GM19324 (cell line): Measurements from ENCODE around the gene LOXHD1.

Experiments
- ATAC-seq: cut with Tn5 transposase; IDR thresholded peaks from one replicate; pipeline ENCODE4 v1.9.1; 2021; ENCODE audit warnings: mild to moderate bottlenecking, moderate library complexity; ENCODE audit not compliant: unreplicated experiment, low FRiP score

Gene LOXHD1

GRCh38 chr18:46628206-46628605, 28.8 kb downstream of the LOXHD1 start:
- no peak for ATAC-seq

- ATAC-seq = no peak
Observed at GRCh38 chr18:46627136-46627535, 29.9 kb downstream of the LOXHD1 start.

GRCh38 chr18:46625069-46625468, 32.0 kb downstream of the LOXHD1 start:
- no peak for ATAC-seq

GRCh38 chr18:46624127-46624526, 32.9 kb downstream of the LOXHD1 start:
- ATAC-seq = no peak

- no peak for ATAC-seq
Observed at GRCh38 chr18:46623541-46623940, 33.5 kb downstream of the LOXHD1 start.

GRCh38 chr18:46622999-46623398, 34.0 kb downstream of the LOXHD1 start:
- no peak for ATAC-seq

- ATAC-seq = no peak
Observed at GRCh38 chr18:46622451-46622850, 34.6 kb downstream of the LOXHD1 start.

- no peak for ATAC-seq
Observed at GRCh38 chr18:46621871-46622270, 35.1 kb downstream of the LOXHD1 start.

- no peak for ATAC-seq
Observed at GRCh38 chr18:46621111-46621766, 35.8 kb downstream of the LOXHD1 start.

- no peak for ATAC-seq
Observed at GRCh38 chr18:46619559-46619958, 37.5 kb downstream of the LOXHD1 start.

- ATAC-seq = no peak
Observed at GRCh38 chr18:46615720-46616119, 41.3 kb downstream of the LOXHD1 start.

- ATAC-seq = no peak
Observed at GRCh38 chr18:46609048-46609447, 48.0 kb downstream of the LOXHD1 start.

GRCh38 chr18:46607926-46608325, 49.1 kb downstream of the LOXHD1 start:
- no peak for ATAC-seq

GRCh38 chr18:46601141-46601805, 55.7 kb downstream of the LOXHD1 start:
- ATAC-seq = no peak

GRCh38 chr18:46596119-46596518, 60.9 kb downstream of the LOXHD1 start:
- ATAC-seq = no peak

- no peak for ATAC-seq
Observed at GRCh38 chr18:46591783-46592391, 65.1 kb downstream of the LOXHD1 start.

GRCh38 chr18:46590103-46590502, 66.9 kb downstream of the LOXHD1 start:
- ATAC-seq = no peak

GRCh38 chr18:46588971-46589660, 67.9 kb downstream of the LOXHD1 start:
- ATAC-seq = no peak

- ATAC-seq = no peak
Observed at GRCh38 chr18:46587600-46587999, 69.4 kb downstream of the LOXHD1 start.

- no peak for ATAC-seq
Observed at GRCh38 chr18:46583711-46584110, 73.3 kb downstream of the LOXHD1 start.

- no peak for ATAC-seq
Observed at GRCh38 chr18:46581648-46582047, 75.4 kb downstream of the LOXHD1 start.
